Hepatocyte (in vitro differentiated cells): ENCODE data around the gene CENPP. TPM values are rescaled to one million over a fixed set of nuclear protein-coding genes. Genes with fewer than 3 reads are reported as not detected.
A peak's percentile ranks its signal among the peaks of the same experiment; 100 is the strongest.

ENCODE experiments used
- DNase-seq: peaks from one replicate; pipeline ENCODE4 v3.0.0-alpha.2; 2016; ENCODE audit warnings: low spot score
- H2AFZ ChIP-seq: fragments of 200-600 bp; sonication (generic); 2 replicates; pipeline ENCODE4 v1.6.0; 2016; ENCODE audit warnings: antibody characterized with exemption, mild to moderate bottlenecking
- H3K27ac ChIP-seq: fragments of 200-600 bp; sonication (generic); 2 replicates; pipeline ENCODE4 v1.5.1; 2016; ENCODE audit warnings: mild to moderate bottlenecking
- H3K27me3 ChIP-seq: fragments of 200-600 bp; sonication (generic); 2 replicates; pipeline ENCODE4 v1.6.1; 2016
- H3K36me3 ChIP-seq: fragments of 200-600 bp; sonication (generic); replicated peaks from 2 replicates; pipeline ENCODE4 v1.5.1; 2016; ENCODE audit warnings: low read depth; ENCODE audit not compliant: insufficient read depth
- H3K4me1 ChIP-seq: fragments of 200-600 bp; sonication (generic); 2 replicates; pipeline ENCODE4 v1.5.1; 2016; ENCODE audit warnings: mild to moderate bottlenecking, moderate library complexity; ENCODE audit not compliant: insufficient read depth
- H3K4me2 ChIP-seq: fragments of 200-600 bp; sonication (generic); 2 replicates; pipeline ENCODE4 v1.6.0; 2016
- H3K4me3 ChIP-seq: fragments of 200-600 bp; sonication (generic); 2 replicates; pipeline ENCODE4 v1.5.1; 2016; ENCODE audit warnings: mild to moderate bottlenecking
- H3K79me2 ChIP-seq: fragments of 200-600 bp; sonication (generic); 2 replicates; pipeline ENCODE4 v1.6.0; 2017; ENCODE audit warnings: mild to moderate bottlenecking
- H3K9me2 ChIP-seq: fragments of 200-600 bp; sonication (generic); replicated peaks from 2 replicates; pipeline ENCODE4 v1.6.0; 2017; ENCODE audit warnings: mild to moderate bottlenecking; ENCODE audit not compliant: insufficient read depth
- H3K9me3 ChIP-seq: fragments of 200-600 bp; sonication (generic); 2 replicates; pipeline ENCODE4 v1.5.1; 2016; ENCODE audit warnings: low read depth, mild to moderate bottlenecking
- H4K20me1 ChIP-seq: fragments of 200-600 bp; sonication (generic); 2 replicates; pipeline ENCODE4 v1.6.0; 2016; ENCODE audit warnings: mild to moderate bottlenecking; ENCODE audit not compliant: insufficient read depth, poor library complexity, severe bottlenecking
- CTCF ChIP-seq: fragments of 200-600 bp; sonication (generic); IDR thresholded peaks from 2 replicates; pipeline ENCODE4 v1.5.1; 2016; ENCODE audit warnings: antibody characterized with exemption, mild to moderate bottlenecking; ENCODE audit not compliant: poor library complexity
- EZH2 ChIP-seq: fragments of 200-600 bp; sonication (generic); IDR thresholded peaks from 2 replicates; pipeline ENCODE4 v1.6.1; 2016; ENCODE audit warnings: antibody characterized with exemption, mild to moderate bottlenecking, borderline replicate concordance
- EZH2phosphoT487 ChIP-seq: fragments of 200-600 bp; sonication (generic); IDR thresholded peaks from one replicate; pipeline ENCODE4 v1.6.1; 2018; ENCODE audit warnings: antibody characterized with exemption, mild to moderate bottlenecking, low read depth, moderate library complexity; ENCODE audit not compliant: unreplicated experiment, severe bottlenecking
- WGBS: methylation state at CpG from one replicate; pipeline ENCODE4 v1.1.6; 2016; ENCODE audit warnings: low lambda C conversion rate; ENCODE audit errors: missing lambda C conversion rate; 5-methylcytosine and 5-hydroxymethylcytosine counted together
- polyA plus RNA-seq: library from polyadenylated mRNA; unstranded; fragments of >200 nt; fragmentation: Nextera tagmentation; extraction: Ambion mirVana; gene quantifications from 2 replicates; pipeline ENCODE4 v1.2.1, GENCODE V29; 2016
- total RNA-seq: library from RNA; depleted of rRNA; stranded (reverse); fragments of >200 nt; gene quantifications from 2 replicates; pipeline ENCODE4 v1.2.3, GENCODE V29; 2014

CENPP gene
- total and polyA plus RNA-seq, 2 experiments from 2014 or later, result 5.1 to 5.9 TPM

GRCh38 chr9:92500725-92501124 lies 175.0 kb downstream of the CENPP start:
- no peak overlapping the region for H3K4me2 ChIP-seq
- H3K4me1 ChIP-seq, result no peaks in the 10 kb centered on the region
- 98% methylated on average over 5 of the region's 5 CpGs for WGBS
- H4K20me1 ChIP-seq, result no peaks in the 10 kb centered on the region
- no peaks in the 10 kb centered on the region for H3K9me2 ChIP-seq
- H3K27me3 ChIP-seq, result no peaks in the 10 kb centered on the region
- no peak for DNase-seq
- H3K36me3 ChIP-seq, result no peaks in the 10 kb centered on the region
- H3K9me3 ChIP-seq, result no peaks in the 10 kb centered on the region
- H3K4me3 ChIP-seq, result no peak overlapping the region
- no peak overlapping the region for H2AFZ ChIP-seq
- H3K79me2 ChIP-seq, result no peaks in the 10 kb centered on the region
- no peak overlapping the region for H3K27ac ChIP-seq
- TF ChIP-seq EZH2 (no peak), EZH2phosphoT487 (no peak), CTCF (no peak)

GRCh38 chr9:92501671-92502393 lies 176.1 kb downstream of the CENPP start:
- H4K20me1 ChIP-seq, result no peaks in the 10 kb centered on the region
- H3K4me1 ChIP-seq, result peaks cover 7% of the 10 kb centered on the region
- no peaks in the 10 kb centered on the region for H3K9me3 ChIP-seq
- no peaks in the 10 kb centered on the region for H3K27me3 ChIP-seq
- H3K4me3 ChIP-seq, result no peak overlapping the region
- 83% methylated on average over 5 of the region's 5 CpGs for WGBS
- no peaks in the 10 kb centered on the region for H3K79me2 ChIP-seq
- H3K27ac ChIP-seq, result no peak overlapping the region
- no peak overlapping the region for H3K4me2 ChIP-seq
- H3K36me3 ChIP-seq, result no peaks in the 10 kb centered on the region
- peak; percentile 47 for TF ChIP-seq CTCF
- TF ChIP-seq EZH2phosphoT487, result no peak
- TF ChIP-seq EZH2, result no peak
- no peaks in the 10 kb centered on the region for H3K9me2 ChIP-seq
- no peak overlapping the region for H2AFZ ChIP-seq
- peak; percentile 57 for DNase-seq

- peaks cover 12% of the 10 kb centered on the region for H3K4me1 ChIP-seq
- no peaks in the 10 kb centered on the region for H4K20me1 ChIP-seq
- H3K27ac ChIP-seq, result no peak overlapping the region
- no peaks in the 10 kb centered on the region for H3K27me3 ChIP-seq
- DNase-seq, result no peak
- H3K9me2 ChIP-seq, result no peaks in the 10 kb centered on the region
- no peaks in the 10 kb centered on the region for H3K36me3 ChIP-seq
- H3K4me3 ChIP-seq, result no peak overlapping the region
- TF ChIP-seq EZH2phosphoT487 (no peak), CTCF (no peak), EZH2 (no peak)
- H3K79me2 ChIP-seq, result no peaks in the 10 kb centered on the region
- H2AFZ ChIP-seq, result no peak overlapping the region
- no peaks in the 10 kb centered on the region for H3K9me3 ChIP-seq
- 80% methylated on average over 2 of the region's 2 CpGs for WGBS
- H3K4me2 ChIP-seq, result no peak overlapping the region
Measured at GRCh38 chr9:92503156-92503555, 177.4 kb downstream of the CENPP start.

- H3K27me3 ChIP-seq, result no peaks in the 10 kb centered on the region
- no peak overlapping the region for H2AFZ ChIP-seq
- no peak for DNase-seq
- peaks cover 12% of the 10 kb centered on the region for H3K4me1 ChIP-seq
- no peaks in the 10 kb centered on the region for H3K9me2 ChIP-seq
- H3K4me2 ChIP-seq, result no peak overlapping the region
- H3K36me3 ChIP-seq, result no peaks in the 10 kb centered on the region
- WGBS, result 68% methylated on average over 2 of the region's 2 CpGs
- H3K27ac ChIP-seq, result peak overlapping the region; percentile 65
- H3K79me2 ChIP-seq, result no peaks in the 10 kb centered on the region
- H4K20me1 ChIP-seq, result no peaks in the 10 kb centered on the region
- no peak for TF ChIP-seq CTCF
- TF ChIP-seq EZH2phosphoT487, result no peak
- no peak for TF ChIP-seq EZH2
- H3K4me3 ChIP-seq, result no peak overlapping the region
- no peaks in the 10 kb centered on the region for H3K9me3 ChIP-seq
Measured at GRCh38 chr9:92504881-92505280, 179.1 kb downstream of the CENPP start.
